ENCODE data around the gene HK2. TPM values are rescaled to one million over a fixed set of nuclear protein-coding genes. Genes with fewer than 3 reads are reported as not detected.

The HK2 gene
- polyA plus RNA-seq, 2 donors = 11.8 to 18.0 TPM

- Histone ChIP-seq H3K4me3 (ENCODE audit: low read depth in 1 of 2, low read length in 2 of 2) (no peak overlapping the region), H3K36me3 (ENCODE audit: control insufficient read depth in 2 of 2, insufficient read depth in 2 of 2, low read length in 1 of 2) (no peaks in the 10 kb centered on the region), H3K4me1 (ENCODE audit: control insufficient read depth in 2 of 2, insufficient read depth in 2 of 2, low read length in 1 of 2) (no peaks in the 10 kb centered on the region), H3K27me3 (ENCODE audit: control insufficient read depth in 1 of 2, insufficient read depth in 2 of 2, low read length in 2 of 2) (no peaks in the 10 kb centered on the region), H3K9me3 (ENCODE audit: control insufficient read depth in 2 of 2, insufficient read depth in 1 of 2, low read depth in 1 of 2, low read length in 1 of 2) (peaks cover 0 to 3% of the 10 kb centered on the region in 2 donors), H3K27ac (ENCODE audit: low read depth in 2 of 2, low read length in 1 of 2) (no peak overlapping the region)
- 92 to 95% methylated on average over 6 of the region's 6 CpGs for WGBS, 2 donors
Observed at GRCh38 chr2:74937221-74937880, 103.4 kb downstream of the HK2 start.

GRCh38 chr2:74938264-74938663, 104.3 kb downstream of the HK2 start:
- Histone ChIP-seq H3K4me1 (ENCODE audit: control insufficient read depth in 2 of 2, insufficient read depth in 2 of 2, low read length in 1 of 2) (no peaks in the 10 kb centered on the region), H3K4me3 (ENCODE audit: low read depth in 1 of 2, low read length in 2 of 2) (no peak overlapping the region)
- WGBS, 2 donors = 89 to 92% methylated on average over 4 of the region's 4 CpGs

GRCh38 chr2:74939919-74940812, 106.2 kb downstream of the HK2 start:
- 85 to 90% methylated on average over 7 of the region's 7 CpGs for WGBS, 2 donors
- Histone ChIP-seq H3K4me1 (ENCODE audit: control insufficient read depth in 2 of 2, insufficient read depth in 2 of 2, low read length in 1 of 2) (no peaks in the 10 kb centered on the region), H3K4me3 (ENCODE audit: low read depth in 1 of 2, low read length in 2 of 2) (no peak overlapping the region), H3K27ac (ENCODE audit: low read depth in 2 of 2, low read length in 1 of 2) (no peak overlapping the region), H3K27me3 (ENCODE audit: control insufficient read depth in 1 of 2, insufficient read depth in 2 of 2, low read length in 2 of 2) (no peaks in the 10 kb centered on the region), H3K9me3 (ENCODE audit: control insufficient read depth in 2 of 2, insufficient read depth in 1 of 2, low read depth in 1 of 2, low read length in 1 of 2) (no peaks in the 10 kb centered on the region), H3K36me3 (ENCODE audit: control insufficient read depth in 2 of 2, insufficient read depth in 2 of 2, low read length in 1 of 2) (no peaks in the 10 kb centered on the region)

More at GRCh38 chr2:74938264-74938663, 104.3 kb downstream of the HK2 start:
- Histone ChIP-seq H3K27ac (ENCODE audit: low read depth in 2 of 2, low read length in 1 of 2) (no peak overlapping the region), H3K36me3 (ENCODE audit: control insufficient read depth in 2 of 2, insufficient read depth in 2 of 2, low read length in 1 of 2) (no peaks in the 10 kb centered on the region), H3K9me3 (ENCODE audit: control insufficient read depth in 2 of 2, insufficient read depth in 1 of 2, low read depth in 1 of 2, low read length in 1 of 2) (no peaks in the 10 kb centered on the region), H3K27me3 (ENCODE audit: control insufficient read depth in 1 of 2, insufficient read depth in 2 of 2, low read length in 2 of 2) (no peaks in the 10 kb centered on the region)

DNA sequence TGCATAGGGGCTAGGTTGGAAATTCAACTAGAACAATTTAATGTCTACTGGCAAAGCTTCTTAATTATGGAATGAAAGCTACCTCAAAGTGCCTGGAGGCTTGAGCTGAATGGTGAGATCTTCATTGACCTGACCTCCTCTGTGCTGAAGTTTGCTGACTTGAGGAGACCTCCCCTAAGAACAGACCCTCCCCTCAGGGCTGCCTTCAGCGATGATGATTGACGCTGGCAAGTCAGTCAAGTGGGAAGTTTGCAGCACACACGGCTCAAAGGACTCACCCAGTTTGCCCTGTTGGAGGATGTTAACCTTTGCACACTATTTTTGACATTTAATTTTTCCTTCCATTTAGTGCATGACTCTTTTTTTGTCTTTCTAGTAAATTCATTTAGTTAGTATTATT, 107.4 kb downstream of the HK2 start:
- Histone ChIP-seq H3K4me1 (ENCODE audit: control insufficient read depth in 2 of 2, insufficient read depth in 2 of 2, low read length in 1 of 2) (no peaks in the 10 kb centered on the region), H3K36me3 (ENCODE audit: control insufficient read depth in 2 of 2, insufficient read depth in 2 of 2, low read length in 1 of 2) (no peaks in the 10 kb centered on the region), H3K9me3 (ENCODE audit: control insufficient read depth in 2 of 2, insufficient read depth in 1 of 2, low read depth in 1 of 2, low read length in 1 of 2) (no peaks in the 10 kb centered on the region), H3K4me3 (ENCODE audit: low read depth in 1 of 2, low read length in 2 of 2) (no peak overlapping the region), H3K27ac (ENCODE audit: low read depth in 2 of 2, low read length in 1 of 2) (no peak overlapping the region), H3K27me3 (ENCODE audit: control insufficient read depth in 1 of 2, insufficient read depth in 2 of 2, low read length in 2 of 2) (no peaks in the 10 kb centered on the region)
- 91 to 97% methylated on average over 3 of the region's 3 CpGs for WGBS, 2 donors

DNA sequence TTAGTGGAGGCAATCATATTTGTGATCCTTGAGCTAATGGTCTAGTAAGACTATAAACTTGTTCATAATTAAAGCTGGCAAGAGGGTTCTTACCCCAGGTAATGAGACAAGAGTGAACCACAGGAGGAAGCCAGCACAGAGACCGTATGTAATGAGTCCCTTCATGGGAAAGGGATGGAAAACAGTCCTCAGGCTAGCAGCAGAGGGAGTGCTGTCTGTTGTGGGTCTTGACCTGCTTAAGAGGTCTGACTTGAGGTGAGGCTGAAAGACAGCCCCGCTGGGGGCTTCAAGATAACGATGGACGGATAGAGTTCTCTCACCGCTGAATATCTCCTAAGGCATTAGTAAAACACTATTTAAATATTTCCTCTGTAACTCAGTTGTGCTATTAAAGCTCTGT, 108.3 kb downstream of the HK2 start:
- Histone ChIP-seq H3K4me3 (ENCODE audit: low read depth in 1 of 2, low read length in 2 of 2) (no peak overlapping the region), H3K36me3 (ENCODE audit: control insufficient read depth in 2 of 2, insufficient read depth in 2 of 2, low read length in 1 of 2) (no peaks in the 10 kb centered on the region), H3K4me1 (ENCODE audit: control insufficient read depth in 2 of 2, insufficient read depth in 2 of 2, low read length in 1 of 2) (no peaks in the 10 kb centered on the region), H3K27me3 (ENCODE audit: control insufficient read depth in 1 of 2, insufficient read depth in 2 of 2, low read length in 2 of 2) (no peaks in the 10 kb centered on the region), H3K27ac (ENCODE audit: low read depth in 2 of 2, low read length in 1 of 2) (no peak overlapping the region), H3K9me3 (ENCODE audit: control insufficient read depth in 2 of 2, insufficient read depth in 1 of 2, low read depth in 1 of 2, low read length in 1 of 2) (no peaks in the 10 kb centered on the region)
- WGBS, 2 donors = 76 to 82% methylated on average over 5 of the region's 5 CpGs

Other genes starting within 250 kb of the HK2 start
- under 1 TPM; 0.04 to 0.10 TPM for gene M1AP, start 185.8 kb upstream of the HK2 start, polyA plus RNA-seq
- under 1 TPM; 0.55 to 0.59 TPM for gene SEMA4F, start 179.9 kb upstream of the HK2 start, polyA plus RNA-seq
- 10 to 100 TPM; 21.3 to 30.9 TPM for gene POLE4, start 124.5 kb downstream of the HK2 start, polyA plus RNA-seq